HCT116 (cell line): Measurements from ENCODE around the gene ABHD10. TPM values are rescaled to one million over a fixed set of nuclear protein-coding genes. Genes with fewer than 3 reads are reported as not detected.

Source experiments
- ATAC-seq: fragments of 200-7000 bp; cut with Tn5 transposase; 2 replicates; pipeline ENCODE4 v1.9.1; 2020; ENCODE audit warnings: mild to moderate bottlenecking, moderate library complexity
- Bru-seq: library from RNA; stranded (reverse); fragments of 400-500 nt; gene quantifications from one replicate; lab custom pipeline; 2021; lab: Mats Ljungman, UMichigan
- BruChase-seq, 2 experiments: library from RNA; stranded (reverse); fragments of 400-500 nt; gene quantifications; one replicate each; lab custom pipeline; 2021; lab: Mats Ljungman, UMichigan
- BruUV-seq: library from RNA; stranded (reverse); fragments of 400-500 nt; replicated peaks from 2 replicates; lab custom pipeline; 2021; lab: Mats Ljungman, UMichigan
- CTCF ChIA-PET: fragments of 300-600 bp; sonication (Branson Sonifier 250); formaldehyde crosslinking; loops from one replicate; lab custom pipeline; 2021; ENCODE audit warnings: antibody characterized with exemption; lab: Charles Lee
- POLR2A ChIA-PET: fragments of 300-600, 350-600 bp; sonication (Branson Sonifier 250); formaldehyde crosslinking; loops from one replicate; lab custom pipeline; 2021; ENCODE audit warnings: antibody characterized with exemption; lab: Charles Lee
- RAD21 ChIA-PET, 2 experiments: fragments of 300-600 bp; sonication (Branson Sonifier 250); formaldehyde crosslinking; loops; one replicate each; lab custom pipeline; 2023; ENCODE audit warnings: low total read pairs in 2 of 2; ENCODE audit not compliant: uncharacterized antibody in 2 of 2, unreplicated experiment in 2 of 2, low non-redundant PET in 1 of 2; lab: Charles Lee
- DNase-seq: peaks from one replicate; pipeline ENCODE4 v3.0.0-alpha.2; 2010; ENCODE audit warnings: low read depth, low spot score
- H2AFZ ChIP-seq: fragments of 200-600 bp; shearing (Covaris generic), sonication (generic); 2 replicates; pipeline ENCODE4 v1.6.1; 2017; ENCODE audit warnings: low read depth, mixed run types, mixed read lengths, antibody characterized with exemption, low read length; ENCODE audit not compliant: poor library complexity, severe bottlenecking
- H3K27ac ChIP-seq: 2 replicates; pipeline ENCODE4 v1.5.1; 2012; ENCODE audit warnings: low read depth, low read length
- H3K27me3 ChIP-seq: fragments of 200-600 bp; sonication (generic); 2 replicates; pipeline ENCODE4 v1.6.1; 2016; ENCODE audit warnings: mixed run types, low read length, mixed read lengths; ENCODE audit not compliant: insufficient read depth
- H3K36me3 ChIP-seq, 2 experiments: fragments of 200-500 bp in 1 of 2; fragments of 200-600 bp in 1 of 2; sonication (Bioruptor generic) in 1 of 2; sonication (generic) in 1 of 2; 2 replicates each; pipeline versions ENCODE4 v1.5.1 to v1.6.1; 2014 to 2016; ENCODE audit warnings: low read length in 2 of 2, inconsistent platforms in 1 of 2, mixed read lengths in 1 of 2, mixed run types in 1 of 2; ENCODE audit not compliant: insufficient read depth in 2 of 2, control insufficient read depth in 1 of 2
- H3K4me1 ChIP-seq, 2 experiments: fragments of 200-600 bp in 1 of 2; sonication (generic) in 1 of 2; 2 replicates each; pipeline versions ENCODE4 v1.5.1 to v1.6.1; 2012 to 2017; ENCODE audit warnings: low read length in 2 of 2, inconsistent platforms in 1 of 2, mild to moderate bottlenecking in 1 of 2, mixed read lengths in 1 of 2, mixed run types in 1 of 2, moderate library complexity in 1 of 2; ENCODE audit not compliant: insufficient read depth in 2 of 2, control insufficient read depth in 1 of 2
- H3K4me2 ChIP-seq: fragments of 200-600 bp; sonication (generic); 2 replicates; pipeline ENCODE4 v1.6.1; 2017; ENCODE audit warnings: mixed run types, low read length, mixed read lengths
- H3K4me3 ChIP-seq, 2 experiments: fragments of 200-600 bp in 1 of 2; sonication (generic) in 1 of 2; replicated peaks in 1 of 2; 2 replicates each; pipeline ENCODE4 v1.5.1; 2011 to 2016; ENCODE audit warnings: low read length in 2 of 2, control low read depth in 1 of 2, low read depth in 1 of 2, mild to moderate bottlenecking in 1 of 2, mixed read lengths in 1 of 2, mixed run types in 1 of 2
- H3K79me2 ChIP-seq: fragments of 200-600 bp; sonication (generic); 2 replicates; pipeline ENCODE4 v1.6.1; 2017; ENCODE audit warnings: mild to moderate bottlenecking, mixed run types, low read length, moderate library complexity, mixed read lengths; ENCODE audit not compliant: insufficient read depth
- H3K9ac ChIP-seq: fragments of 200-600 bp; sonication (generic); 2 replicates; pipeline ENCODE4 v1.6.1; 2016; ENCODE audit warnings: low read length, mixed read lengths
- H3K9me2 ChIP-seq: fragments of 200-600 bp; sonication (generic), shearing (Covaris generic); 2 replicates; pipeline ENCODE4 v1.6.1; 2017; ENCODE audit warnings: mixed run types, mild to moderate bottlenecking, moderate library complexity; ENCODE audit not compliant: insufficient read depth
- H3K9me3 ChIP-seq, 2 experiments: fragments of 200-500 bp in 1 of 2; fragments of 200-600 bp in 1 of 2; sonication (Bioruptor generic) in 1 of 2; sonication (generic) in 1 of 2; 2 replicates each; pipeline ENCODE4 v1.6.1; 2014 to 2017; ENCODE audit warnings: low read length in 2 of 2, mixed read lengths in 2 of 2, inconsistent platforms in 1 of 2, low read depth in 1 of 2, mild to moderate bottlenecking in 1 of 2, mixed run types in 1 of 2, moderate library complexity in 1 of 2; ENCODE audit not compliant: control insufficient read depth in 1 of 2, insufficient read depth in 1 of 2
- H4K20me1 ChIP-seq: fragments of 200-600 bp; sonication (generic), shearing (Covaris generic); 2 replicates; pipeline ENCODE4 v1.6.1; 2017; ENCODE audit warnings: mixed run types, mild to moderate bottlenecking, moderate library complexity; ENCODE audit not compliant: insufficient read depth
- CBX3 ChIP-seq: IDR thresholded peaks from 2 replicates; pipeline ENCODE4 v1.6.1; 2012; ENCODE audit warnings: low read depth
- CEBPB ChIP-seq: IDR thresholded peaks from 2 replicates; pipeline ENCODE4 v1.6.1; 2012; ENCODE audit warnings: low read depth
- EGR1 ChIP-seq: IDR thresholded peaks from 2 replicates; pipeline ENCODE4 v1.6.1; 2012; ENCODE audit warnings: low read depth
- ELF1 ChIP-seq: IDR thresholded peaks from 2 replicates; pipeline ENCODE4 v1.6.1; 2012; ENCODE audit warnings: low read depth, borderline replicate concordance
- EZH2 ChIP-seq: fragments of 200-600 bp; sonication (generic); IDR thresholded peaks from 2 replicates; pipeline ENCODE4 v1.6.1; 2017; ENCODE audit warnings: antibody characterized with exemption, mixed run types
- EZH2phosphoT487 ChIP-seq: fragments of 200-600 bp; IDR thresholded peaks from 2 replicates; pipeline ENCODE4 v1.6.1; 2018; ENCODE audit warnings: antibody characterized with exemption, borderline replicate concordance
- FOSL1 ChIP-seq: IDR thresholded peaks from 2 replicates; pipeline ENCODE4 v1.6.1; 2012; ENCODE audit warnings: low read depth
- POLR2A ChIP-seq: IDR thresholded peaks from 2 replicates; pipeline ENCODE4 v1.7.0; 2011; ENCODE audit warnings: borderline replicate concordance; ENCODE audit not compliant: insufficient read depth, insufficient read length; ENCODE audit errors: extremely low read depth
- POLR2AphosphoS5 ChIP-seq: IDR thresholded peaks from 2 replicates; pipeline ENCODE4 v1.6.1; 2011; ENCODE audit warnings: mild to moderate bottlenecking, low read depth, low read length, moderate library complexity
- SIN3A ChIP-seq: IDR thresholded peaks from 2 replicates; pipeline ENCODE4 v1.6.1; 2012; ENCODE audit warnings: low read depth
- SP1 ChIP-seq: IDR thresholded peaks from 2 replicates; pipeline ENCODE4 v1.6.1; 2012; ENCODE audit warnings: low read depth
- SRF ChIP-seq: IDR thresholded peaks from 2 replicates; pipeline ENCODE4 v1.6.1; 2012; ENCODE audit warnings: low read depth
- TCF7L2 ChIP-seq: IDR thresholded peaks from 2 replicates; pipeline ENCODE4 v1.7.0; 2011; ENCODE audit warnings: borderline replicate concordance, inconsistent platforms; ENCODE audit not compliant: insufficient read depth, insufficient read length; ENCODE audit errors: extremely low read depth
- YY1 ChIP-seq: IDR thresholded peaks from 2 replicates; pipeline ENCODE4 v1.6.1; 2011; ENCODE audit warnings: low read length, low read depth, moderate library complexity, mild to moderate bottlenecking; ENCODE audit not compliant: insufficient replicate concordance; ENCODE audit errors: extremely low read depth
- ZFX ChIP-seq: fragments of 450-650 bp; IDR thresholded peaks from 2 replicates; pipeline ENCODE4 v1.6.1; 2017
- intact Hi-C: fragments of 100-400 bp; cut with micrococcal nuclease; formaldehyde crosslinking; loops from 2 replicates; pipeline ENCODE4 v1.10.0; 2022
- long read RNA-seq: library from polyadenylated mRNA; unstranded; transcript quantifications from one replicate; pipeline ENCODE4 v2.0.0, GENCODE V29; 2021; ENCODE audit not compliant: unreplicated experiment
- polyA plus RNA-seq: library from polyadenylated mRNA; unstranded; fragments of >200 nt; gene quantifications from 2 replicates; pipeline ENCODE4 v1.2.1, GENCODE V29; 2012; ENCODE audit warnings: missing spikeins
- total RNA-seq: library from RNA; stranded (reverse); gene quantifications from one replicate; pipeline ENCODE4 v1.2.1, GENCODE V29; 2021; ENCODE audit not compliant: unreplicated experiment
- TF ChIP-seq, protein P1 (sequence below), 3 experiments: fragments of 200-600 bp in 1 of 3; sonication (generic) in 1 of 3; IDR thresholded peaks in 2 of 3; conservative IDR thresholded peaks in 1 of 3; 2 replicates each; pipeline ENCODE4 v1.5.1; 2012 to 2017; ENCODE audit warnings: low read depth in 2 of 3, low read length in 2 of 3, antibody characterized with exemption in 1 of 3, borderline replicate concordance in 1 of 3, control low read depth in 1 of 3, mild to moderate bottlenecking in 1 of 3, mixed read lengths in 1 of 3, mixed run types in 1 of 3, moderate library complexity in 1 of 3; ENCODE audit not compliant: insufficient read depth in 1 of 3
- TF ChIP-seq, protein P2 (sequence below): IDR thresholded peaks from 2 replicates; pipeline ENCODE4 v1.6.1; 2012; ENCODE audit warnings: low read depth
- TF ChIP-seq, protein P3 (sequence below): IDR thresholded peaks from 2 replicates; pipeline ENCODE4 v1.6.1; 2012

ABHD10 gene
- total RNA-seq = 295 TPM
- 142 and 150 TPM in 2 replicates for polyA plus RNA-seq
- Bru-seq, nascent RNA = percentile 99 among the genes with signal in this experiment
- BruChase-seq, experiment 1, labeled RNA remaining after a 6-hour chase = percentile 97 among the genes with signal in this experiment
- percentile 99 among the genes with signal in this experiment for BruChase-seq, experiment 2, labeled RNA remaining after a 2-hour chase
- long read RNA-seq, transcript ABHD10-203 (3 exons, 890 nt) = minor isoform, 6 of 677 reads
- long read RNA-seq, transcript ABHD10-204 (6 exons, 801 nt) = minor isoform, 36 of 677 reads
- long read RNA-seq, transcript ABHD10-202 (4 exons, 1,339 nt) = minor isoform, 12 of 677 reads
- long read RNA-seq, transcript ABHD10-201 (5 exons, 2,590 nt) = major isoform, 545 of 677 reads
- long read RNA-seq, partial matches to known transcripts = 40 of 677 reads
- long read RNA-seq, other reads (novel, unspliced or antisense) = 35 of 677 reads

DNA sequence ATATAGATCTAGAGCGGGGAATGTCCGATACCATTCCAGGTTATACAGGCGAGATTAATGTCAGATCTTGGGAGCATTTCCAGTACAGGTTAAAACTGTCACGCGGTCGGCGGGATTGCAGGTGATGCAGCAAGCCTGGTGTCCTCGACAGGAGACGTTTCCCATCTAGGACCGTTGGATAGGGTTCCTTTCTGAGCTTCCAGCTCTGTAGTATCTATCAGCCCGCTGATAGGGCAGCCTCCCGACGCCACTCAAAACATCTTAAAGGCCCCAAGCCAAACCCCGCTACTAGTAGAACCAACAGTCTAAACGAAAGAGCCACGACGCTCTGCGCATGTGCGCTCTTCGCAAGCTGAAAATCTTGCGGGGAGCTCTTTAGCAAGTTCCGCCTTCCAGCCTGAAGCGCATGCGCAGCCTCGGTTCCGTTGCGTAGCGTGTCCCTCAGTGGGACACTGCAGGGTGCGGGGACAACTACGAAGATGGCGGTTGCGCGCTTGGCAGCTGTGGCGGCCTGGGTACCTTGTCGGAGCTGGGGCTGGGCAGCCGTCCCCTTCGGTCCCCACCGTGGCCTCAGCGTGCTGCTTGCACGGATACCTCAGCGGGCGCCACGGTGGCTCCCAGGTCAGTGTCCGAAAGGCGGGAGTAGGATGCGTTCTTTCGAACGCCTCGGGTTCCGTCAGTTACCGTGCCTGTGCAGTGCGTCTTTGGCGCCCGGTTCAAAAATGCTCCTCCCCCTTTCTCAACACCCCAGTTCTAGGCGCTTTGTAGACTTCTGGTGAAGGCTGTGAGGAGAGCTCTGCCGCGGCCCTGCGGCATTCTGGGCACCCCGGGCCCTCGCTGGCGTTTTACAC is at the start of gene ABHD10:
Gene ABHD10 (plus strand): TSS at position 444 of the 851 bp plus-strand sequence. CDS start 36 bp downstream, at position 480.
- peak within 1 kb of the TSS; percentile 80 for H3K9ac ChIP-seq
- ATAC-seq (peak; percentile 94), DNase-seq (peak; percentile 100)
- ChIA-PET POLR2A (interaction anchor here (0.6 to 3.7 kb wide), 48 partner anchors 8 to 263 kb away, joined by 3 to 33 read pairs (median 6); partner anchors contain the start of genes PHLDB2 and TAGLN3), RAD21 (interaction anchor here (0.8 to 1.7 kb wide), 7 partner anchors 11 to 310 kb away, joined by 3 to 6 read pairs (median 4); no protein-coding TSS in a partner anchor), CTCF (interaction anchor here (0.6 to 4.3 kb wide), 20 partner anchors 10 to 401 kb away, joined by 3 to 56 read pairs (median 4); no protein-coding TSS in a partner anchor)
- no TSS peak for BruUV-seq
- H3K9me2 ChIP-seq = no peaks in the 10 kb centered on the region
- peak within 1 kb of the TSS; percentile 37 for H2AFZ ChIP-seq
- H3K4me1 ChIP-seq = peaks cover 25 to 33% of the 10 kb centered on the region in 2 experiments
- peak within 1 kb of the TSS; percentile 90 for H3K27ac ChIP-seq
- H4K20me1 ChIP-seq = peaks cover 2% of the 10 kb centered on the region; the same call in 1 of the 2 replicates
- peak within 1 kb of the TSS; percentile 77 to 78 for H3K4me3 ChIP-seq
- H3K9me3 ChIP-seq = no peaks in the 10 kb centered on the region
- intact Hi-C loops = loop anchor here (10.0 kb wide), 1 partner anchor 404 kb away; no protein-coding TSS in a partner anchor
- H3K27me3 ChIP-seq = no peaks in the 10 kb centered on the region
- H3K36me3 ChIP-seq = peaks cover 33 to 36% of the 10 kb centered on the region in 2 experiments
- peaks cover 50% of the 10 kb centered on the region for H3K79me2 ChIP-seq
- H3K4me2 ChIP-seq = peak within 1 kb of the TSS; percentile 81
- peak; percentile 99 for TF ChIP-seq POLR2AphosphoS5
- TF ChIP-seq, protein P1, sequence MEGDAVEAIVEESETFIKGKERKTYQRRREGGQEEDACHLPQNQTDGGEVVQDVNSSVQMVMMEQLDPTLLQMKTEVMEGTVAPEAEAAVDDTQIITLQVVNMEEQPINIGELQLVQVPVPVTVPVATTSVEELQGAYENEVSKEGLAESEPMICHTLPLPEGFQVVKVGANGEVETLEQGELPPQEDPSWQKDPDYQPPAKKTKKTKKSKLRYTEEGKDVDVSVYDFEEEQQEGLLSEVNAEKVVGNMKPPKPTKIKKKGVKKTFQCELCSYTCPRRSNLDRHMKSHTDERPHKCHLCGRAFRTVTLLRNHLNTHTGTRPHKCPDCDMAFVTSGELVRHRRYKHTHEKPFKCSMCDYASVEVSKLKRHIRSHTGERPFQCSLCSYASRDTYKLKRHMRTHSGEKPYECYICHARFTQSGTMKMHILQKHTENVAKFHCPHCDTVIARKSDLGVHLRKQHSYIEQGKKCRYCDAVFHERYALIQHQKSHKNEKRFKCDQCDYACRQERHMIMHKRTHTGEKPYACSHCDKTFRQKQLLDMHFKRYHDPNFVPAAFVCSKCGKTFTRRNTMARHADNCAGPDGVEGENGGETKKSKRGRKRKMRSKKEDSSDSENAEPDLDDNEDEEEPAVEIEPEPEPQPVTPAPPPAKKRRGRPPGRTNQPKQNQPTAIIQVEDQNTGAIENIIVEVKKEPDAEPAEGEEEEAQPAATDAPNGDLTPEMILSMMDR (IDR thresholded peaks at IDR 0.05 in 2 of 3, conservative IDR thresholded peaks at IDR 0.05 in 1 of 3; ENCODE audit: borderline replicate concordance in 1 of 3, insufficient read depth in 1 of 3, low read depth in 2 of 3, low read length in 2 of 3) = no peak
- no peak for TF ChIP-seq TCF7L2
- TF ChIP-seq ZFX = peak; percentile 80
- TF ChIP-seq, protein P2, sequence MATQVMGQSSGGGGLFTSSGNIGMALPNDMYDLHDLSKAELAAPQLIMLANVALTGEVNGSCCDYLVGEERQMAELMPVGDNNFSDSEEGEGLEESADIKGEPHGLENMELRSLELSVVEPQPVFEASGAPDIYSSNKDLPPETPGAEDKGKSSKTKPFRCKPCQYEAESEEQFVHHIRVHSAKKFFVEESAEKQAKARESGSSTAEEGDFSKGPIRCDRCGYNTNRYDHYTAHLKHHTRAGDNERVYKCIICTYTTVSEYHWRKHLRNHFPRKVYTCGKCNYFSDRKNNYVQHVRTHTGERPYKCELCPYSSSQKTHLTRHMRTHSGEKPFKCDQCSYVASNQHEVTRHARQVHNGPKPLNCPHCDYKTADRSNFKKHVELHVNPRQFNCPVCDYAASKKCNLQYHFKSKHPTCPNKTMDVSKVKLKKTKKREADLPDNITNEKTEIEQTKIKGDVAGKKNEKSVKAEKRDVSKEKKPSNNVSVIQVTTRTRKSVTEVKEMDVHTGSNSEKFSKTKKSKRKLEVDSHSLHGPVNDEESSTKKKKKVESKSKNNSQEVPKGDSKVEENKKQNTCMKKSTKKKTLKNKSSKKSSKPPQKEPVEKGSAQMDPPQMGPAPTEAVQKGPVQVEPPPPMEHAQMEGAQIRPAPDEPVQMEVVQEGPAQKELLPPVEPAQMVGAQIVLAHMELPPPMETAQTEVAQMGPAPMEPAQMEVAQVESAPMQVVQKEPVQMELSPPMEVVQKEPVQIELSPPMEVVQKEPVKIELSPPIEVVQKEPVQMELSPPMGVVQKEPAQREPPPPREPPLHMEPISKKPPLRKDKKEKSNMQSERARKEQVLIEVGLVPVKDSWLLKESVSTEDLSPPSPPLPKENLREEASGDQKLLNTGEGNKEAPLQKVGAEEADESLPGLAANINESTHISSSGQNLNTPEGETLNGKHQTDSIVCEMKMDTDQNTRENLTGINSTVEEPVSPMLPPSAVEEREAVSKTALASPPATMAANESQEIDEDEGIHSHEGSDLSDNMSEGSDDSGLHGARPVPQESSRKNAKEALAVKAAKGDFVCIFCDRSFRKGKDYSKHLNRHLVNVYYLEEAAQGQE = no peak
- TF ChIP-seq POLR2A = peak; percentile 89
- TF ChIP-seq EZH2phosphoT487 = no peak
- TF ChIP-seq SRF = no peak
- no peak for TF ChIP-seq CEBPB
- TF ChIP-seq FOSL1 = no peak
- TF ChIP-seq CBX3 = 0 out of 2 replicates have a peak, but pooled peaks have one; percentile 54
- no peak for TF ChIP-seq EGR1
- no peak for TF ChIP-seq EZH2
- TF ChIP-seq ELF1 = no peak; the same call in 1 of the 2 replicates
- TF ChIP-seq YY1 = peak; percentile 90
- TF ChIP-seq SP1 = peak; percentile 37; the same call in 1 of the 2 replicates
- TF ChIP-seq, protein P3, sequence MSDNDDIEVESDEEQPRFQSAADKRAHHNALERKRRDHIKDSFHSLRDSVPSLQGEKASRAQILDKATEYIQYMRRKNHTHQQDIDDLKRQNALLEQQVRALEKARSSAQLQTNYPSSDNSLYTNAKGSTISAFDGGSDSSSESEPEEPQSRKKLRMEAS = peak; percentile 81
- TF ChIP-seq SIN3A = peak; percentile 75; the same call in 1 of the 2 replicates
